ENCODE data around the gene HRH3.

The HRH3 gene

GRCh38 chr20:62170536-62170935 lies 49.5 kb downstream of the HRH3 start:
- no peak for ATAC-seq (ENCODE audit: low read depth)
- Histone ChIP-seq H3K36me3 (ENCODE audit: low read depth) (peaks cover 55% of the 10 kb centered on the region), H3K27ac (ENCODE audit: poor library complexity, severe bottlenecking) (no peak overlapping the region), H3K4me3 (ENCODE audit: severe bottlenecking) (no peak overlapping the region), H3K4me1 (ENCODE audit: insufficient read depth, poor library complexity, severe bottlenecking) (no peaks in the 10 kb centered on the region), H3K9me3 (ENCODE audit: severe bottlenecking) (no peaks in the 10 kb centered on the region), H3K27me3 (ENCODE audit: insufficient read depth, poor library complexity, severe bottlenecking) (no peaks in the 10 kb centered on the region)
- TF ChIP-seq, protein P1, sequence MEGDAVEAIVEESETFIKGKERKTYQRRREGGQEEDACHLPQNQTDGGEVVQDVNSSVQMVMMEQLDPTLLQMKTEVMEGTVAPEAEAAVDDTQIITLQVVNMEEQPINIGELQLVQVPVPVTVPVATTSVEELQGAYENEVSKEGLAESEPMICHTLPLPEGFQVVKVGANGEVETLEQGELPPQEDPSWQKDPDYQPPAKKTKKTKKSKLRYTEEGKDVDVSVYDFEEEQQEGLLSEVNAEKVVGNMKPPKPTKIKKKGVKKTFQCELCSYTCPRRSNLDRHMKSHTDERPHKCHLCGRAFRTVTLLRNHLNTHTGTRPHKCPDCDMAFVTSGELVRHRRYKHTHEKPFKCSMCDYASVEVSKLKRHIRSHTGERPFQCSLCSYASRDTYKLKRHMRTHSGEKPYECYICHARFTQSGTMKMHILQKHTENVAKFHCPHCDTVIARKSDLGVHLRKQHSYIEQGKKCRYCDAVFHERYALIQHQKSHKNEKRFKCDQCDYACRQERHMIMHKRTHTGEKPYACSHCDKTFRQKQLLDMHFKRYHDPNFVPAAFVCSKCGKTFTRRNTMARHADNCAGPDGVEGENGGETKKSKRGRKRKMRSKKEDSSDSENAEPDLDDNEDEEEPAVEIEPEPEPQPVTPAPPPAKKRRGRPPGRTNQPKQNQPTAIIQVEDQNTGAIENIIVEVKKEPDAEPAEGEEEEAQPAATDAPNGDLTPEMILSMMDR (IDR thresholded peaks at IDR 0.05; ENCODE audit: poor library complexity, severe bottlenecking), result no peak
- peak; percentile 80 for DNase-seq (ENCODE audit: low spot score)

DNA sequence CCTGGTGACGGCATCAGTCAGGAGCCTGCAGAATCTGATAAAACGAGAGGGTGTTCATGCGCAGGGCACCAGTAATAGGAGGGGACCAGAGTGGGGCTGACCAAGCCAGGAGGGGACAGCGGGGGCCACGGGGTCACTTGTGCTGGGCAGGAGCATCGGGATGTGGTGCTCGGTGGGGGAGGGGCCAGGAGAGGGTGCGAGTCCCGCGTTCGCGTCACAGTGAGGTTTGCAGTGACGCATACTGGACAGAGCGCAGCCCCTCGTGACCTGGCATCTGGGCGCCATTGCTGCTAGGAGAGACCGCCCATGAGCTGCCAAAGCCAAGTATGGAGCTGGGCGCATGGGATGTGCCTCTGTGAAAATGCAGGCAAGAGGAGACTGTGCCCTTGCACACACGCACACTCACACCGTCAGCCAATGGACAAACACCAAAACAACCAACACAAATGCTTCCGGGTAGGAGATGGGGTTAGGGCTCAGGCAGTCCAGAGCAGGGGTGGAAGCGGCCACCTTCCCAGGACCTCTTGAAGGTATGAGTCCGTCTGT lies 51.1 kb downstream of the HRH3 start:
- H3K4me3 ChIP-seq (ENCODE audit: severe bottlenecking), result no peak overlapping the region
- TF ChIP-seq, protein P1 (IDR thresholded peaks at IDR 0.05; ENCODE audit: poor library complexity, severe bottlenecking), result no peak
- no peaks in the 10 kb centered on the region for H3K27me3 ChIP-seq (ENCODE audit: insufficient read depth, poor library complexity, severe bottlenecking)
- ATAC-seq (ENCODE audit: low read depth) (no peak), DNase-seq (ENCODE audit: low spot score) (peak; percentile 91)
- H3K27ac ChIP-seq (ENCODE audit: poor library complexity, severe bottlenecking), result no peak overlapping the region
- no peaks in the 10 kb centered on the region for H3K4me1 ChIP-seq (ENCODE audit: insufficient read depth, poor library complexity, severe bottlenecking)
- peaks cover 56% of the 10 kb centered on the region for H3K36me3 ChIP-seq (ENCODE audit: low read depth)
- no peaks in the 10 kb centered on the region for H3K9me3 ChIP-seq (ENCODE audit: severe bottlenecking)

DNA sequence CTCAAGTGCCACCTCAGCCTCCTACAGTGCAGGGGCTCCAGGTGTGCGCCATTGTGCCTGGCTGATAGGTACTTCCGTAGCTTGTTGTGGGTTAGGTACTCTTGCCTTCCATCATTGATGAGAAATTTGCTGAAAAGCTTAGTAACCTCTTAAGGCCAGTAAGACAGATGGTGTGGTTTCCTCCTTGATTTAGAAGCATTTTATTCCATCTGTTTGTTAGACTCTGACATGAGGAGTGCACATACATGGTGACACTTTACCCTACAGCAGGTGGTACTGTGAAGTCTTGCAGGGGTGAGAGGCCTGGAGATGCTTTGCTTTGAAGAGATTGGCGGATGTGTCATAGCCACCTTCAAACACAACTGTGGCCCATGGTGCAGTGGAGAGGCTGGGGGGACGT lies 52.0 kb downstream of the HRH3 start:
- Histone ChIP-seq H3K9me3 (ENCODE audit: severe bottlenecking) (no peaks in the 10 kb centered on the region), H3K4me3 (ENCODE audit: severe bottlenecking) (no peak overlapping the region), H3K27ac (ENCODE audit: poor library complexity, severe bottlenecking) (no peak overlapping the region), H3K36me3 (ENCODE audit: low read depth) (peaks cover 54% of the 10 kb centered on the region), H3K4me1 (ENCODE audit: insufficient read depth, poor library complexity, severe bottlenecking) (no peaks in the 10 kb centered on the region), H3K27me3 (ENCODE audit: insufficient read depth, poor library complexity, severe bottlenecking) (no peaks in the 10 kb centered on the region)
- DNase-seq (ENCODE audit: low spot score) (peak; percentile 29), ATAC-seq (ENCODE audit: low read depth) (no peak)
- TF ChIP-seq, protein P1 (IDR thresholded peaks at IDR 0.05; ENCODE audit: poor library complexity, severe bottlenecking), result no peak

GRCh38 chr20:62167474-62167873 lies 52.6 kb downstream of the HRH3 start:
- peak; percentile 73 for DNase-seq (ENCODE audit: low spot score)
- ATAC-seq (ENCODE audit: low read depth), result no peak
- Histone ChIP-seq H3K27ac (ENCODE audit: poor library complexity, severe bottlenecking) (no peak overlapping the region), H3K9me3 (ENCODE audit: severe bottlenecking) (no peaks in the 10 kb centered on the region), H3K4me1 (ENCODE audit: insufficient read depth, poor library complexity, severe bottlenecking) (no peaks in the 10 kb centered on the region), H3K4me3 (ENCODE audit: severe bottlenecking) (no peak overlapping the region), H3K27me3 (ENCODE audit: insufficient read depth, poor library complexity, severe bottlenecking) (no peaks in the 10 kb centered on the region), H3K36me3 (ENCODE audit: low read depth) (peaks cover 58% of the 10 kb centered on the region)
- TF ChIP-seq, protein P1 (IDR thresholded peaks at IDR 0.05; ENCODE audit: poor library complexity, severe bottlenecking), result no peak

DNA sequence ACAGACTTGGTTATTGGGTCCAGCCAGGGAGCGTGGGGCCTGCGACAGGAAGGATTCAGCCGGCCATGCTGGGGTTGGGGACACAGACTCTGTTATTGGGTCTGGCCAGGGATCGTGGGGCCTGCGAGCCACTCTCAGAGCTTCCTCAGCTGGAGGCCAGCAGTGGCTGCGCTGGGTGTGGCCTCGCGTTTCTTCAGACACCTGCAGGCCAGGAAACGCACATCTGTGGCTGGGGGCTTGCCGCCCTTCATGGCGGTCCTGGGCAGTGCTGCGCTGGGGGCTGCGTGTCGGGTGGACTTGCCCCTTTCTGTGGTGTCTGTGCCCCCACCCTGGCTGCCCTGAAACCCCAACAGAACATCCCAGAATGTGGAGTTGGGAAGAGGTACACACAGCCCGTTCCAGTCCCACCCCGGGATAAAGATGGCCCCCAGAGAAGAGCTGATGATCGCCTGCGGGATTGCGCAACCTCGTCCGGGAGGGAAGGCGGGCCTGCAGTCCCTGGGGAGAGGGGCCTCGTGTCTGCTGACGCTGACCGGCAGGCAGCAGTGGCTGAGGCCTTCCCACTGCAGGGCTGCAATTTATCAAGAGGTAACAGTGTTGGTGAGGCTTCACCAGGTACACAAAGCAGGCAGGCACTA lies 54.2 kb downstream of the HRH3 start:
- Histone ChIP-seq H3K4me1 (ENCODE audit: insufficient read depth, poor library complexity, severe bottlenecking) (peaks cover 11% of the 10 kb centered on the region), H3K9me3 (ENCODE audit: severe bottlenecking) (no peaks in the 10 kb centered on the region), H3K4me3 (ENCODE audit: severe bottlenecking) (no peak overlapping the region), H3K36me3 (ENCODE audit: low read depth) (peaks cover 66% of the 10 kb centered on the region), H3K27me3 (ENCODE audit: insufficient read depth, poor library complexity, severe bottlenecking) (no peaks in the 10 kb centered on the region), H3K27ac (ENCODE audit: poor library complexity, severe bottlenecking) (no peak overlapping the region)
- DNase-seq (ENCODE audit: low spot score), result no peak
- TF ChIP-seq, protein P1 (IDR thresholded peaks at IDR 0.05; ENCODE audit: poor library complexity, severe bottlenecking), result no peak
- no peak for ATAC-seq (ENCODE audit: low read depth)
